Upper lobe of left lung (tissue), 6 donors: ENCODE data around the gene ADAD2. TPM values are rescaled to one million over a fixed set of nuclear protein-coding genes. Genes with fewer than 3 reads are reported as not detected.

Experiments used
- ATAC-seq, 2 donors: fragments of 200-7000 bp; cut with Tn5 transposase; one replicate each; pipeline ENCODE4 v1.9.1; 2022; ENCODE audit warnings: mild to moderate bottlenecking in 2 of 2, moderate library complexity in 2 of 2; ENCODE audit not compliant: low FRiP score in 2 of 2
- DNase-seq, 2 donors: peaks; one replicate each; pipeline ENCODE4 v3.0.0-alpha.2; 2019 to 2020
- H3K27ac ChIP-seq, 4 donors: fragments of 200-600 bp; sonication (generic); one replicate each; pipeline ENCODE4 v1.5.1; 2016 to 2019
- H3K27me3 ChIP-seq, 4 donors: fragments of 200-600 bp; sonication (generic); one replicate each; pipeline ENCODE4 v1.5.1; 2017 to 2019
- H3K36me3 ChIP-seq, 4 donors: fragments of 200-600 bp; sonication (generic); one replicate each; pipeline ENCODE4 v1.5.1; 2016 to 2019
- H3K4me1 ChIP-seq, 4 donors: fragments of 200-600 bp; sonication (generic); one replicate each; pipeline ENCODE4 v1.5.1; 2018 to 2019
- H3K4me3 ChIP-seq, 4 donors: fragments of 200-600 bp; sonication (generic); one replicate each; pipeline ENCODE4 v1.5.1; 2017 to 2019; ENCODE audit warnings: mild to moderate bottlenecking in 2 of 4, moderate library complexity in 1 of 4
- H3K9me3 ChIP-seq, 4 donors: fragments of 200-600 bp; sonication (generic); one replicate each; pipeline ENCODE4 v1.5.1; 2018 to 2019
- CTCF ChIP-seq, 6 experiments: fragments of 450-650 bp in 4 of 6; fragments of 200-600 bp in 2 of 6; sonication (generic) in 2 of 6; IDR thresholded peaks; one replicate each; pipeline ENCODE4 v1.5.1; 2016 to 2019; ENCODE audit warnings: antibody characterized with exemption in 6 of 6
- EP300 ChIP-seq, 4 donors: sonication (generic); formaldehyde crosslinking; IDR thresholded peaks; one replicate each; pipeline ENCODE4 v1.5.1; 2017; ENCODE audit warnings: antibody characterized with exemption in 4 of 4, control low read depth in 2 of 4
- POLR2A ChIP-seq, 4 donors: fragments of 450-650 bp; IDR thresholded peaks; one replicate each; pipeline ENCODE4 v1.5.1; 2016 to 2017; ENCODE audit warnings: antibody characterized with exemption in 4 of 4, mild to moderate bottlenecking in 2 of 4
- POLR2AphosphoS5 ChIP-seq, 2 donors: sonication (generic); formaldehyde crosslinking; IDR thresholded peaks; one replicate each; pipeline ENCODE4 v1.5.1; 2017; ENCODE audit warnings: antibody characterized with exemption in 2 of 2
- WGBS, 2 donors: methylation state at CpG; one replicate each; pipeline ENCODE4 v1.1.5; 2017 to 2018; 5-methylcytosine and 5-hydroxymethylcytosine counted together
- total RNA-seq, 6 donors: library from RNA; depleted of rRNA in 4 of 6; stranded (reverse); fragments of >200 nt in 4 of 6; gene quantifications; one replicate each; pipeline versions ENCODE4 v1.1.0 to v1.2.1, GENCODE V29; 2016 to 2021
- donor health status: DM: no; HTN: no; CAD: no; lungs with moderate emphysema.
- donor health status: DM: no; HTN: yes; CAD: no; lungs with severe emphysema.

The ADAD2 gene
- total RNA-seq, 6 donors from 2014 or later, result 1.1 TPM; not detected in 5

DNA sequence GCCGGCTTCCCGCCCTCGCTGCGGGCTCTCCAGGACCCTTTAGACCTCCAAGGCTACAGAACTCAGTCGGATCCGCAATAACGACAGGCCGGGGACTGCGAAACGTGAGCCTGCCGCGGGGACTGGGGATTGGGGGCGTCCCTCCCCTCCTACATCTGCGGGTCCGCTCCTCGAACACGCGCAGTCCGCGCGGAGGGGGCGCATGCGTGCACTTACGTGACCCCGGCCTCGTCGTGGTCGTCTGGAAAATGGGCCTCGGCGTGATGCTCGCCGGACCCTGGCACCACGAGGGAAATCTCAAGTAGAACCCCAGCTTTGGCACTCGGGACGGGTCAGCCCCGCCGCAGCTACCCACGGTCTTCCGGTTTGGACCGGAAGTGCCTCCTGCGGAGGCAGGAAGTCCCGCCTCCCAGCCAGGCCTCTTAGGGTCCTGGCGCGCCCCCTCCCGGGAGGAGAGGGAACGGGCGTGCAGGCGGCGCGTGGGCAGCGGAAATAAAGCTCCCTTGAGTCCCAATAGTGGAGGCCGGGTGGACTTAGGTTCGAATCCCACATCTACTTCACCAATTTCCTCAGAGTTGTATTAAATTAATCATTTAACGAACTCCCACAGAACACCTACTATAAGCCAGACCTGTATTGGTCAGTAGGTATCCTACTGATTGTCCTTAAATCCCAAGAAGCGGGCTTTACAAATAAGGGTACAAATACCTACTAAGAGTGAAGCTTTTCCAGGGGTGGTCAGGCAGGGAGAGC, 4.1 kb upstream of the ADAD2 start, which contains the start of gene TAF1C:
Gene TAF1C, minus strand, starts transcription at position 373 of the 753 bp plus-strand sequence. CDS start 2,069 bp downstream, outside the sequence.
- peak; percentile 94 to 98 for ATAC-seq
- H3K4me1 ChIP-seq, result peaks cover 15 to 40% (median 30%) of the 10 kb centered on the region in 4 donors
- TF ChIP-seq POLR2A (IDR thresholded peaks at IDR 0.05) (peak in 2 of 4 donors; percentile 26 to 72), EP300 (IDR thresholded peaks at IDR 0.05) (peak in 1 of 4 donors; percentile 35), POLR2AphosphoS5 (IDR thresholded peaks at IDR 0.05) (peak; percentile 62 to 85), CTCF (IDR thresholded peaks at IDR 0.05) (peak; percentile 91 to 98 (median 96))
- peaks cover 10 to 28% (median 21%) of the 10 kb centered on the region in 4 donors for H3K36me3 ChIP-seq
- H3K27me3 ChIP-seq, result no peaks in the 10 kb centered on the region
- H3K4me3 ChIP-seq, result peak within 1 kb of the TSS; percentile 75 to 96 (median 90)
- peak within 1 kb of the TSS; percentile 70 to 89 (median 86) for H3K27ac ChIP-seq
- no peaks in the 10 kb centered on the region for H3K9me3 ChIP-seq
- DNase-seq, result peak; percentile 95 to 98
- WGBS, 2 donors, result 2 to 3% methylated on average over 35 to 49 of the region's 55 CpGs

DNA sequence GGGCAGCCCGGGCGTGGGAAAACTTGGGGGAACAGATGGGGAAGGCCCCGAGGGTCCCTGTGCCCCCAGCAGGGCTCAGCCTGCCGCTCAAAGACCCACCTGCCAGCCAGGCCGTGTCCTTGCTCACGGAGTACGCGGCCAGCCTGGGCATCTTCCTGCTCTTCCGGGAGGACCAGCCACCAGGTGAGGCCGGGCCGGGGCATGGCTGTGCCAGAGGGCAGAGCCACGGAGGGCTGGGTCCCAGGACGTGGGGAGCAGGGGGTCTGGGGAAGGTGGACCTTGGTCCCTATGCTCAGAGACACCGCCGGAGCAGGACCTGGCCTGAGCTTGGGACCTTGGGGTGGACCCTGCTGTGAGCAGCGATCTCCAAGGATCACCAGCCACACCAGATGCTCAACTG, 509 bp downstream of the ADAD2 start:
- Histone ChIP-seq H3K36me3 (no peaks in the 10 kb centered on the region), H3K27me3 (no peaks in the 10 kb centered on the region), H3K4me3 (no peak overlapping the region), H3K4me1 (peaks cover 0 to 6% (median 0%) of the 10 kb centered on the region in 4 donors), H3K9me3 (no peaks in the 10 kb centered on the region), H3K27ac (no peak overlapping the region)
- 90 to 100% methylated on average over 3 to 11 of the region's 16 CpGs for WGBS, 2 donors
- ATAC-seq (no peak), DNase-seq (no peak)
- TF ChIP-seq POLR2A (IDR thresholded peaks at IDR 0.05) (no peak), CTCF (IDR thresholded peaks at IDR 0.05) (no peak), POLR2AphosphoS5 (IDR thresholded peaks at IDR 0.05) (no peak), EP300 (IDR thresholded peaks at IDR 0.05) (no peak)

DNA sequence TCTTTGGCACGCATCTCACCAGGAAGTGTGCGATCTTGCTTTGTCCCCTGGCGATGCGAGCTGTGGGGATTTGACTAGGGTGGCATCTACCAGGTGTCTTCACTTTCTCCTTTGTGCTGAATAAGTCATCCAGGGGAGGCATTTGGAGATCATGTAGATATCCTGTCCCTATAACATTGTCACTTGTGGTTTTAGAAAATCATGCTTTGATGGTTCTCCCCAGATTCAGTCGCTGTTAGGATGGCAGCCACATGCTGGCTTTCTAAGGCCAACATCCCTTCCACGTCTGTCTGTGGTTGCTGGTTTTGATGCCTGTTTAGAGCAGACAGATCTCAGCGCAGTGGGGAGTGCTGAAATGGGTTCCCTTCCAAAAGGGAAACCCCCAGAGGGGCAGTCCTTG, 2.5 kb downstream of the ADAD2 start:
- Histone ChIP-seq H3K4me3 (no peak overlapping the region), H3K27me3 (no peaks in the 10 kb centered on the region), H3K36me3 (no peaks in the 10 kb centered on the region), H3K9me3 (no peaks in the 10 kb centered on the region), H3K27ac (no peak overlapping the region), H3K4me1 (no peaks in the 10 kb centered on the region)
- no peak for ATAC-seq
- WGBS, 2 donors, result 77 to 85% methylated on average over 7 of the region's 7 CpGs
- no peak for DNase-seq
- TF ChIP-seq POLR2AphosphoS5 (IDR thresholded peaks at IDR 0.05) (no peak), POLR2A (IDR thresholded peaks at IDR 0.05) (no peak), EP300 (IDR thresholded peaks at IDR 0.05) (no peak), CTCF (IDR thresholded peaks at IDR 0.05) (no peak)

GRCh38 chr16:84194018-84194417, 3.1 kb downstream of the ADAD2 start:
- no peak for DNase-seq
- no peak for ATAC-seq
- H3K4me3 ChIP-seq, result no peak overlapping the region

DNA sequence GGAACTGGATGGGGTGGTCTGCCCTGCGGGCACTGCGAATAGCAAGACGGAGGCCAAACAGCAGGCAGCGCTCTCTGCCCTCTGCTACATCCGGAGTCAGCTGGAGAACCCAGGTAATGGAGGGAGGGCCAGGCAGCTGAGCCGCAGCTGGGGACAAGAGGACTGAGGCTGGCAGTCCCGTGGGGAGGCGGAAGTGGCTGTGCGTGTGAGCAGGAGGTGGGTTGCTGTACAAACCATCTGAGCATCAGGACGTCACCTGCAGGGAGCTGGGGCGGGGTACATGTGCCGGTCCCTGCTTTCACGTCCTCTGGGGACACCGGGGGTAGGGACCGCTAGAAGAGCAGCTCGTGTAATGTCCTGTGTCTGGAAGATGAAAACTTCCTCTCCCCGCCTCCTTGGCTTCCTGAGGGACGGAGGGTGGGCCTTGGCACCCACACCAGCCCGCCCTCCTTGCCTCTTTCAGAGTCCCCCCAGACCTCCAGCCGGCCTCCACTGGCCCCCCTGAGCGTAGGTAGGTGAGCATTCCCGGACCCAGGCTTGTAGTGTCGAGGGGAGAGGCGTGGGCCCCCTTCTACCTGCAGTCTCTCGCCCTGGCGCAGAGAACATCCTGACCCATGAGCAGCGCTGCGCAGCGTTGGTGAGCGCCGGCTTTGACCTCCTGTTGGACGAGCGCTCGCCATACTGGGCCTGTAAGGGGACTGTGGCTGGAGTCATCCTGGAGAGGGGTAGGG, 3.7 kb downstream of the ADAD2 start:
- Histone ChIP-seq H3K4me1 (no peaks in the 10 kb centered on the region), H3K27me3 (no peaks in the 10 kb centered on the region), H3K9me3 (no peaks in the 10 kb centered on the region), H3K36me3 (no peaks in the 10 kb centered on the region), H3K4me3 (no peak overlapping the region), H3K27ac (no peak overlapping the region)
- DNase-seq, result peak in 1 of 2 donors; percentile 72
- TF ChIP-seq POLR2AphosphoS5 (IDR thresholded peaks at IDR 0.05) (no peak), EP300 (IDR thresholded peaks at IDR 0.05) (no peak)
- WGBS, 2 donors, result 63 to 70% methylated on average over 32 to 34 of the region's 34 CpGs
- ATAC-seq, result no peak

More at GRCh38 chr16:84194018-84194417, 3.1 kb downstream of the ADAD2 start:
- H3K9me3 ChIP-seq, result no peaks in the 10 kb centered on the region
- H3K4me1 ChIP-seq, result no peaks in the 10 kb centered on the region
- no peak for TF ChIP-seq POLR2A (IDR thresholded peaks at IDR 0.05)
- no peaks in the 10 kb centered on the region for H3K36me3 ChIP-seq
- H3K27me3 ChIP-seq, result no peaks in the 10 kb centered on the region
- H3K27ac ChIP-seq, result no peak overlapping the region
- 80 to 87% methylated on average over 11 of the region's 11 CpGs for WGBS, 2 donors
